WI38 (cell line): Measurements from ENCODE around the gene CH25H.
"Not testable (repeated sequence)": the region's sequence is repeated elsewhere in the genome, so short reads cannot be mapped to it uniquely, and the experiment has no call there.

Source experiments
- H3K4me3 ChIP-seq: 2 replicates; pipeline ENCODE4 v1.5.1; 2011; ENCODE audit warnings: low read depth, mild to moderate bottlenecking, control low read depth, low read length
- TF ChIP-seq, protein P1 (sequence below): IDR thresholded peaks from 2 replicates; pipeline ENCODE4 v1.5.1; 2012; ENCODE audit warnings: low read depth, mild to moderate bottlenecking, control low read depth, low read length

CH25H gene

DNA sequence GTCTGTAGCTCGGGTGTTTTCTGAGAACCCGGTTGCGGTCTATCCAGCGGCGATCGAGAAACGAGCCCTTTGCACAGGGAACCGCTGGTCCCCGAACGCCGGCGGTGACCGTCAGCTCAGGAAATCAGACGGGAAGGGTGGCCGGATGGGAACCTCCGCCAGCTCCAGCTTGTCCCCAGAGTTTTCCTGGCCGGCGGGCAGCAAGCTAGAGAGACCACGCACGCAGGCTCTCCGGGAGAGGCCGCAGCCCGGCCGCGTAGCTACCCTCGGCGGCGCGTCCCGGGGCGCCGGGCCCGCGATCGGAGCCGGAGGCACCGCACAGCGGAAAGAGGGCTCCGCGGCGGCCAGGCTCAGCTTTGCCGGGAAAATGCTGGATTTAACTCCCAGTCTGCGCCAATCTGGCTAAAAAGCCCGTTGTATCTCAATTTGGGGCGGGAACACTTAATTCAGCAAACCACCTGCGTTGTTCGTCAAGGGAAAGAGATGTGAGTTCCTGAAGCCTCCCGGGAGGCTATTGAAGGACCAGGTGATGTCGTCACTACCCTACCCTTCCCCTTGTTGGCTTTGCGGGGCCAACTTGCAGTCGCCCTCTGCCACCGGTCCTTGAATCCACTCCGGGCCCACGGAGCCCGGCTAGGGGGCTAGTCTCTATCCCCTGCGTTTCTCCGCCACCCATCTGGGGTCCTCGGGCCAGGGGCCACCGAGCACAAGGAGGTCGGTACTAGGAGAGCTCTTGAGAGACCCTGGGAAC lies 859 bp upstream of the CH25H start:
- peak overlapping the region; percentile 51 for H3K4me3 ChIP-seq
- TF ChIP-seq, protein P1, sequence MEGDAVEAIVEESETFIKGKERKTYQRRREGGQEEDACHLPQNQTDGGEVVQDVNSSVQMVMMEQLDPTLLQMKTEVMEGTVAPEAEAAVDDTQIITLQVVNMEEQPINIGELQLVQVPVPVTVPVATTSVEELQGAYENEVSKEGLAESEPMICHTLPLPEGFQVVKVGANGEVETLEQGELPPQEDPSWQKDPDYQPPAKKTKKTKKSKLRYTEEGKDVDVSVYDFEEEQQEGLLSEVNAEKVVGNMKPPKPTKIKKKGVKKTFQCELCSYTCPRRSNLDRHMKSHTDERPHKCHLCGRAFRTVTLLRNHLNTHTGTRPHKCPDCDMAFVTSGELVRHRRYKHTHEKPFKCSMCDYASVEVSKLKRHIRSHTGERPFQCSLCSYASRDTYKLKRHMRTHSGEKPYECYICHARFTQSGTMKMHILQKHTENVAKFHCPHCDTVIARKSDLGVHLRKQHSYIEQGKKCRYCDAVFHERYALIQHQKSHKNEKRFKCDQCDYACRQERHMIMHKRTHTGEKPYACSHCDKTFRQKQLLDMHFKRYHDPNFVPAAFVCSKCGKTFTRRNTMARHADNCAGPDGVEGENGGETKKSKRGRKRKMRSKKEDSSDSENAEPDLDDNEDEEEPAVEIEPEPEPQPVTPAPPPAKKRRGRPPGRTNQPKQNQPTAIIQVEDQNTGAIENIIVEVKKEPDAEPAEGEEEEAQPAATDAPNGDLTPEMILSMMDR: no peak

DNA sequence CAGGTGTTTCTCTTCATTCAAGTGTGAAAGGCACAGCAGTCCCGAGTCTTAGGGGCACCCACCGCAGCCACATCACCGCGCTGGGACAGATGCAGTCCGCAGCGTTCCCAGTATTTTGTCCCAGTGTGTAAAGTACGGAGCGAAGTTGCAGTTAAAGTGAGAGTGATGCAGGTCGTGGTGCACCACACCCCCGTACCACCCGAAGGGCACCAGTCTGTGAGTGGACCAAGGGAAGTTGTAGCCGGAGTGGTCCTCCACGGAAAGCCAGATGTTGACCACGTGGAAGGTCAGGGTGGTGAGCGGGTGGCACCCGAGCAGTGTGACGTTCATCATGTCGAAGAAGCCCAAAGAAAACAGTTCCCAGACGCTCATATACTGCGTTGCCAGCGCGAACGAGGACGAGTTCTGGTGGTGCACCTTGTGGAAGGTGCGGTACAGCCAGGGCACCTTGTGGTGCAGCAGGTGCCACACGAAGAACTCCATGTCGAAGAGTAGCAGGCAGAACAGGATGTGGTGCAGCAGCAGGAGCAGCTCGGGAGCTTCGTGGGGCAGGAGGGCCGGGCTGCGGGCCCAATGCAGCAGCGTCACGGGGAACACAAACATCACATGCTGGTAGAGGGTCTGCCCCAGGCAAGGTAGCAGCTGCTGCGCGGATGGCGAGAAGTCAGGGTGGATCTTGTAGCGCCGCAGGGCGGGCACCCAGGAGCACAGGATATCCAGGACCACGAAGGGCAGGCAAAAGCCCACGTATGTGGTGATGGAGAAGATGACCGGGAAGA lies 526 bp downstream of the CH25H start:
- TF ChIP-seq, protein P1: no peak
- H3K4me3 ChIP-seq: peak overlapping the region; percentile 51

DNA sequence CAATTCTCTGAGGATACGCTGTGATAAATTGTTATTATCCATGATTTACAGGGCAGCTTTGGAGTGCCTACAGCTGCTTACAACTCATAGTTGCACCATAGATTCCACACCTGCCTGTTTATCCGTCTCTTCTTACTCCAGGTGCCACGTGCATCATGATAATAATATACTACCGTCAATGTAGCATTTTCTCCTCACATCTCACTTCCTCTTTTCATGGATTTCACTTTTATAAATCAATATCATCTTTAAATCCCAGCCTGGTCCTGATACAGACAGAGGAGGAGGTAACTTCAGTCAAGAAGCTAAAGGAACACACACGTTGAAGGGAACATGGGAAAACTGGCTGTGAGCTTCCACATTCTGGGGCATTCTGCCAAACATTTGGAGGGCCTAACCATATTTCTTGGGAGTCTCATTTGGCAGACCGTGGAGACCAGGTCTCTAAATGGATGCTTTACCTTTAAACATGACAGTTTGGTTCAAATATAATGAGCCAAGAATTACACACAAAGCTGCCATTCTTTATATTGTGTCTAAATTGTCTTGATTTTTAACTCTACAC lies 2.4 kb downstream of the CH25H start:
- TF ChIP-seq, protein P1: no peak
- no peak overlapping the region for H3K4me3 ChIP-seq

DNA sequence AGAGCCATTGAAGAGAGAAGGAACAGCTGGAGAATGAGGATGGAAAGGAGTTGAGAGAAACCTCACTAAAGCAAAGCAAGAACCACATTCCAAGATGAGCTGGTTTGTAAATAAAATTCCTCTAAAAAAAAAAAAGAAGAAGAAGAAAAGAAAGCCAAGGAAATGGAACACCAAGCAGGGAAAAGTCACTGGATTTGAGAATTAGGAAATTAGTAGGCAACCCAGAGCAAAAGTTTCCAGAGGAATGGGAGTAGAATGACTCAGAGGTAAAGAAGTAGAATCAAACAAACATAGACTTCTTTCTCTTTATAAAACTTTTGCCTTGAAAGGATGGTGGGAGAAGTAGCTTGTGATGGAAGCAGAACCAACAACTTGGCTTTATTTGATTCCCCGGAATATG lies 3.9 kb downstream of the CH25H start:
- H3K4me3 ChIP-seq: no peak overlapping the region
- TF ChIP-seq, protein P1: no peak

DNA sequence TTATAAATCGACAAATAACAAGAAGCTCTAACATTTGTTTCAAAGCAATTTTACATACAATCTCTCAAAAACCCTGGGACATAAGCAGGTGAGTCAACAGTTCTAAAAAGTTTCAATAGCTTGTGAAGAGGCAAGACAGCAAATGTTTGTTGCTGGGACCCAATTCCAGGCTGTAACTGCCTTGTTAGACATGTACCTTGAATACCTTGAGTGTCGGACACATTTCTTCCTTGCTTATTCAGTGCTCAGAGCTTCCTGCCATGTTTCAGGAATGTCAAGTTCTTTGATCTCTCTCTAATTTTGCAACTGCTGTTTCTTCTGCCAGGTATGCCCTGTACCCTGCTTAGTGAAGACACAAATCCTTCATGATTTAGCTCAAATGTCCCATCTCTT lies 5.1 kb downstream of the CH25H start:
- TF ChIP-seq, protein P1: no peak
- H3K4me3 ChIP-seq: no peak overlapping the region

DNA sequence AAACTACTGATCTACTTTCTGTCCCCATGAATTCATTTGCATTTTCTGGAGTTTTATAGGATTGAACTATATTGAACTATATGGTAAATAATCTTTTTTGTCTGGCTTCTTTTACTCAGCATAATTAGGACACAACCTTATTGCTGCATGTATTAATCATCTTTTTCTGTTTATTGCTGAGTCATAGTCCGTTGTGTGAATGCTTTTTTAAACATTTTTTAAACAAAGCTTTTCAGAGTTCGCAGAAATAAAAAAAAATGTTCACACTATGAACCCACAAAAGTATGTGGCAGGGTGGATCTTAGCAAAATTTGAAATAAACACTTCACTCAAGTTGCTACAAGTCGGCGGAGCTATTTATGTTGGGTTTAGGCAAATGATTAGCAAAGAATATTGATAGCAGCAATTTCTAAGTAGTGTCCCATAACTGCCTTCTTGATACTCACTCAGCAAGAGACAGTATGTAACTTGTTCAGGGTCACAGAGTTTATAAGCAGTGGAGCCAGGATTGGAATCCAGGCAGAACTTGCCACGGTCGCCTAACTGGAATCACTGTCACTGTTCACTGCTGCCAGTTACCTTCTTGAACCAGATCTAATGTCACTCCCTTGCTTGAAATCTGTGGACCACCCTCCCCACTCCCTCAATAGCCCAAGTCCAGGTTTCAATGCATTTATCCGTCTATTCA lies 5.6 kb downstream of the CH25H start:
- TF ChIP-seq, protein P1: no peak

DNA sequence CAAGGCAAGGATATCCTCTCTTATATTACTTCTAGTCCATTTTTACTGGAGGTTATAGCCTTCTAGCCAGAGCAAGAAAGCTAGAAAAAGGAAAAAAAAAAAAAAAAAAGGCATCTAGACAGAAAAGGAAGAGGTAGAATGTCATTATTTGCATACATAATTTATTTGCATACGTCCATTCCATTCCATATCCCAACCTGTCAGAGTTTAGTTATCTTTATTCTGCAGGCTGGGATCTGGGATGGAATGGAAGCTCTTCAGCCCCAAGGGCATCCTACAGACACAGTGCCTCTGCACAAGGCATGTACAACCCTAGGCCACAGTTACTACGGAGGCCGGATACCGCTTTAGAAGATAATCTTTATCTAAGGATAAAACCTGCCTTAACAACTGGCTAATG lies 9.6 kb downstream of the CH25H start:
- TF ChIP-seq, protein P1: no peak
- no peak overlapping the region for H3K4me3 ChIP-seq

More for the DNA sequence above, 5.6 kb downstream of the CH25H start:
- no peak overlapping the region for H3K4me3 ChIP-seq

DNA sequence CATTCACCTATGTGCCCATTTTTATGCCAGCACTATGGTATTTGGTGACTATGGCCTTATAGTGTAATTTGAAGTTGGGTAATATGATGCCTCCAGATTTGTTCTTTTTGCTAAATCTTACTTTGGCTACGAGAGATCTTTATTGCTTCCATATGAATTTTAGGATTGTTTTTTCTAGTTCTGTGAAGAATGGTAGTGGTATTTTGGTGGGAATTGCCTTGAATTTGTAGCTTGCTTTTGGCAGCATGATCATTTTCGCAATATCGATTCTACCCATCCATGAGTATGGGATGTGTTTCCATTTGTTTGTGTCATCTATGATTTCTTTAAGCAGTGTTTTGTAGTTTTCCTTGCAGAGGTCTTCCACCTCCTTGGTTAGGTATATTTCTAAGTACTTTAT lies 15.8 kb downstream of the CH25H start:
- not testable (repeated sequence) for H3K4me3 ChIP-seq
